ENCODE measurements around the gene NKAIN2. TPM values are rescaled to one million over a fixed set of nuclear protein-coding genes. Genes with fewer than 3 reads are reported as not detected.

NKAIN2 gene
- total and polyA plus RNA-seq, 2 donors (not counting 3 experiments of a cell fraction or from before 2014, with no cell fraction given): 0.03 TPM; not detected in 1

DNA sequence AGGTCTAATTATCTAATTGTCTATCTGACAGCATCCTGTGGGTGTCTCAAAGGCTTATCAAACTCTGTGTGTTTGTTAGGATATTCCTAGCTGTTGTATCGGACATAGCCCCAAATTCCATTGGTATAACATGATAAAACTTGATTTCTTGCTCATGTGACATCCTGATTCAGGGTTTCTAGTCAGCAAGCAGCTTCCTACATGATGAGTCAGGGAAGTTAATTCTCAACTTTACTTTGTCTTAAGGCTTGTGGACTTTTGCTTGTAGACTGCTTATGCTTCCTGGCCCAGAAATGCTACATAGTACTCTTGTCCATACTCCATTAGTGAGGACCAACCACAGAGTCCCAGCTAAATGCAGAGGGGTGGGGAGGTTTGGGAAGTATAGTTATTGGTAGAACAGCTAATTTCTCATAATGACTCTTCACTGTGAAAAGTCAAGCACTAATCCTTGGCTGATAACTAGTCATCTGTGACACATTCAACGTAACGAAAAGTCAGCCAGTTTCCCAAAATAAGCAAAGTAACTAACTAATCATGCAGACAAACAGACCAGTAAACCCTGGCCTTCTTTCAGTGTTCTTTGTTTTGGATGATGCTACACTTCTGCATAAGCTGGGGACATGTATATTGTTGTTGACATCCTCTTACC, 25.8 kb downstream of the NKAIN2 start:
- peak; percentile 75 for FAIRE-seq
- Histone ChIP-seq H3K9me1 (replicated peaks; ENCODE audit: control insufficient read depth, extremely low read depth, insufficient read depth, low read length) (no peaks in the 10 kb centered on the region), H3K4me2 (ENCODE audit: insufficient read depth, low read length) (peak overlapping the region; percentile 35), H3K36me3 (ENCODE audit: control insufficient read depth in 2 of 2, extremely low read depth in 1 of 2, insufficient read depth in 2 of 2, low read length in 2 of 2) (no peaks in the 10 kb centered on the region), H2AFZ (ENCODE audit: low read depth, low read length) (peak overlapping the region; percentile 96), H3K27me3 (ENCODE audit: control insufficient read depth in 2 of 2, insufficient read depth in 2 of 2, low read length in 2 of 2) (no peaks in the 10 kb centered on the region), H3K4me1 (ENCODE audit: control insufficient read depth, extremely low read depth, insufficient read depth, low read length) (peaks cover 14% of the 10 kb centered on the region), H4K20me1 (replicated peaks; ENCODE audit: control insufficient read depth, extremely low read depth, insufficient read depth, low read length) (no peaks in the 10 kb centered on the region), H3K79me2 (ENCODE audit: control insufficient read depth, insufficient read depth, low read length) (no peaks in the 10 kb centered on the region), H3K9ac (replicated peaks; ENCODE audit: extremely low read depth, insufficient read depth, low read length) (no peak overlapping the region), H3K27ac (ENCODE audit: insufficient read depth, low read depth, low read length) (no peak overlapping the region), H3K4me3 (replicated peaks in 1 of 3; ENCODE audit: insufficient read depth in 1 of 3, low read depth in 1 of 3, low read length in 3 of 3) (no peak overlapping the region), H3K9me3 (replicated peaks; ENCODE audit: control insufficient read depth, insufficient read depth, low read length) (no peaks in the 10 kb centered on the region)
- no TSS peak for BruUV-seq (replicated peaks)
- intact Hi-C loops (cut with micrococcal nuclease) (no loop called here), dilution Hi-C loops (cut with MboI; ENCODE audit: extremely low pct_ligation_motif_present, low sequenced_read_pairs) (no loop called here)
- ChIA-PET CTCF (interaction anchor here (0.8 to 1.6 kb wide), 6 partner anchors 8 to 970 kb away, joined by 3 to 11 read pairs (median 3); no protein-coding TSS in a partner anchor), POLR2A (no interaction called here)
- DNase-seq (ENCODE audit: low read depth, low spot score): peak; percentile 44
- TF ChIP-seq FOS (IDR thresholded peaks at IDR 0.05; ENCODE audit: borderline replicate concordance, insufficient read depth, low read length): peak; percentile 38
- TF ChIP-seq JUN (IDR thresholded peaks at IDR 0.05; ENCODE audit: borderline replicate concordance, insufficient read depth, insufficient read length, low read depth): peak; percentile 19
- TF ChIP-seq MYC (IDR thresholded peaks at IDR 0.05; ENCODE audit: low read depth, low read length): no peak
- no peak for TF ChIP-seq POLR2AphosphoS5 (IDR thresholded peaks at IDR 0.05; ENCODE audit: insufficient read depth, low read depth, low read length)
- TF ChIP-seq, protein P1, sequence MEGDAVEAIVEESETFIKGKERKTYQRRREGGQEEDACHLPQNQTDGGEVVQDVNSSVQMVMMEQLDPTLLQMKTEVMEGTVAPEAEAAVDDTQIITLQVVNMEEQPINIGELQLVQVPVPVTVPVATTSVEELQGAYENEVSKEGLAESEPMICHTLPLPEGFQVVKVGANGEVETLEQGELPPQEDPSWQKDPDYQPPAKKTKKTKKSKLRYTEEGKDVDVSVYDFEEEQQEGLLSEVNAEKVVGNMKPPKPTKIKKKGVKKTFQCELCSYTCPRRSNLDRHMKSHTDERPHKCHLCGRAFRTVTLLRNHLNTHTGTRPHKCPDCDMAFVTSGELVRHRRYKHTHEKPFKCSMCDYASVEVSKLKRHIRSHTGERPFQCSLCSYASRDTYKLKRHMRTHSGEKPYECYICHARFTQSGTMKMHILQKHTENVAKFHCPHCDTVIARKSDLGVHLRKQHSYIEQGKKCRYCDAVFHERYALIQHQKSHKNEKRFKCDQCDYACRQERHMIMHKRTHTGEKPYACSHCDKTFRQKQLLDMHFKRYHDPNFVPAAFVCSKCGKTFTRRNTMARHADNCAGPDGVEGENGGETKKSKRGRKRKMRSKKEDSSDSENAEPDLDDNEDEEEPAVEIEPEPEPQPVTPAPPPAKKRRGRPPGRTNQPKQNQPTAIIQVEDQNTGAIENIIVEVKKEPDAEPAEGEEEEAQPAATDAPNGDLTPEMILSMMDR (IDR thresholded peaks at IDR 0.05; ENCODE audit: extremely low read depth in 1 of 2, insufficient read depth in 1 of 2, low read depth in 1 of 2, low read length in 2 of 2): no peak
- TF ChIP-seq GATA2 (IDR thresholded peaks at IDR 0.05; ENCODE audit: insufficient read depth, insufficient read length, low read depth, low read length): peak; percentile 30
- TF ChIP-seq, protein P2, sequence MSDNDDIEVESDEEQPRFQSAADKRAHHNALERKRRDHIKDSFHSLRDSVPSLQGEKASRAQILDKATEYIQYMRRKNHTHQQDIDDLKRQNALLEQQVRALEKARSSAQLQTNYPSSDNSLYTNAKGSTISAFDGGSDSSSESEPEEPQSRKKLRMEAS (IDR thresholded peaks at IDR 0.05; ENCODE audit: insufficient read depth, insufficient read length): no peak
